Ascending aorta (tissue), 2 donors: ENCODE measurements around the gene RNF133. TPM values are rescaled to one million over a fixed set of nuclear protein-coding genes. Genes with fewer than 3 reads are reported as not detected.
"Not testable (repeated sequence)": the region's sequence is repeated elsewhere in the genome, so short reads cannot be mapped to it uniquely, and the experiment has no call there.

Source experiments
- DNase-seq, 2 donors: peaks; one replicate each; pipeline ENCODE4 v3.0.0-alpha.2; 2019; ENCODE audit warnings: low spot score in 2 of 2
- H3K27ac ChIP-seq, 2 donors: fragments of 200-600 bp; sonication (generic); one replicate each; pipeline ENCODE4 v1.5.1; 2016 to 2017; ENCODE audit warnings: mild to moderate bottlenecking in 1 of 2
- H3K27me3 ChIP-seq: fragments of 200-600 bp; sonication (generic); one replicate; pipeline ENCODE4 v1.5.1; 2017
- H3K36me3 ChIP-seq, 2 donors: fragments of 200-600 bp; sonication (generic); one replicate each; pipeline ENCODE4 v1.5.1; 2016
- H3K4me1 ChIP-seq, 2 donors: fragments of 200-600 bp; sonication (generic); one replicate each; pipeline ENCODE4 v1.5.1; 2016 to 2017; ENCODE audit warnings: mild to moderate bottlenecking in 1 of 2
- H3K4me3 ChIP-seq, 2 donors: fragments of 200-600 bp; sonication (generic); one replicate each; pipeline ENCODE4 v1.5.1; 2016 to 2017; ENCODE audit warnings: mild to moderate bottlenecking in 1 of 2
- H3K9me3 ChIP-seq, 2 donors: fragments of 200-600 bp; sonication (generic); one replicate each; pipeline ENCODE4 v1.5.1; 2016
- intact Hi-C: fragments of 100-400 bp; cut with DNase I; formaldehyde crosslinking; loops from one replicate; pipeline ENCODE4 v1.15.1; 2023
- total RNA-seq: library from RNA; depleted of rRNA; stranded (reverse); fragments of >200 nt; gene quantifications from one replicate; pipeline ENCODE4 v1.1.0, GENCODE V29; 2016
- TF ChIP-seq, protein P1 (sequence below), 3 experiments: fragments of 200-600 bp in 2 of 3; fragments of 450-650 bp in 1 of 3; sonication (generic) in 2 of 3; IDR thresholded peaks; one replicate each; pipeline ENCODE4 v1.5.1; 2016 to 2019; ENCODE audit warnings: antibody characterized with exemption in 3 of 3, mild to moderate bottlenecking in 1 of 3, moderate library complexity in 1 of 3

The RNF133 gene
- total RNA-seq, 1 donor from 2014 or later = not detected

DNA sequence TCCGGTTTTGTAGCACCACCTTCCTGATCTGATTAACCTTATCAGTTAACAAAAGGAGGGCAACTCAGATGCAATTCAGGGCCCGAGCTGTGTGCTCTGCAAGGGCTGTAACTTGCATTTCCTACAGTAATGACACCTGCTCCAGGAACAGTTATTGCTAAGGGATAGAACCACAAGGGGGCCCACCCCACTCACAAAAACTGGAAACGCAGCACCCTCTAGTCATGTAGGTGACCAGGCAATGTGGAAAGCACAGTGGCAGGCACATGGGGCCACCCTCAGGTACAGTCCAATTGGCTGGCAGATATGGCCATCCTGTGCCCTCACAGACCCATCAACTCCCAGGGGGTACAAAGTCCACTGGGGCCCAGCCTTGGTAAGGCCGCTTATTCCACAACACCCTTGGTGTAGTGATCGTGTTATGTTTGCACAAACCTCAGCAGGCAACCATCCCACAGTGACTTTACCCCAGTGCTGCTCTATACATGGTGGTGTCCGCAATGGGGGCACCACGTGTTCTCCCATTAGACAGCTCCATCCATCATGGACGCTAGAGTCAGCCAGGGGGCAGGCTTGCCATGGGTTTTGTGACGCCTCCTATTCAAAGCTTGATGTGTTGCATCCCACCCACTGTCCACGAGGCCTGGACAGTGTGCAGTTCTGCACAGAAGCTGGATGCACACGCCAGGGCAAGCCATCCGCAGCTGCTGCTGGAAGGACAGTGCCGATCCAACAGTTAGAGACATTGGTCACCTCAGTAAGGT lies 9.4 kb downstream of the RNF133 start:
- no peaks in the 10 kb centered on the region for H3K27me3 ChIP-seq
- intact Hi-C loops = no loop called here
- no peaks in the 10 kb centered on the region for H3K4me1 ChIP-seq
- H3K9me3 ChIP-seq = no peaks in the 10 kb centered on the region
- no peaks in the 10 kb centered on the region for H3K36me3 ChIP-seq
- no peak overlapping the region for H3K27ac ChIP-seq
- TF ChIP-seq, protein P1, sequence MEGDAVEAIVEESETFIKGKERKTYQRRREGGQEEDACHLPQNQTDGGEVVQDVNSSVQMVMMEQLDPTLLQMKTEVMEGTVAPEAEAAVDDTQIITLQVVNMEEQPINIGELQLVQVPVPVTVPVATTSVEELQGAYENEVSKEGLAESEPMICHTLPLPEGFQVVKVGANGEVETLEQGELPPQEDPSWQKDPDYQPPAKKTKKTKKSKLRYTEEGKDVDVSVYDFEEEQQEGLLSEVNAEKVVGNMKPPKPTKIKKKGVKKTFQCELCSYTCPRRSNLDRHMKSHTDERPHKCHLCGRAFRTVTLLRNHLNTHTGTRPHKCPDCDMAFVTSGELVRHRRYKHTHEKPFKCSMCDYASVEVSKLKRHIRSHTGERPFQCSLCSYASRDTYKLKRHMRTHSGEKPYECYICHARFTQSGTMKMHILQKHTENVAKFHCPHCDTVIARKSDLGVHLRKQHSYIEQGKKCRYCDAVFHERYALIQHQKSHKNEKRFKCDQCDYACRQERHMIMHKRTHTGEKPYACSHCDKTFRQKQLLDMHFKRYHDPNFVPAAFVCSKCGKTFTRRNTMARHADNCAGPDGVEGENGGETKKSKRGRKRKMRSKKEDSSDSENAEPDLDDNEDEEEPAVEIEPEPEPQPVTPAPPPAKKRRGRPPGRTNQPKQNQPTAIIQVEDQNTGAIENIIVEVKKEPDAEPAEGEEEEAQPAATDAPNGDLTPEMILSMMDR (IDR thresholded peaks at IDR 0.05) = no peak
- DNase-seq = no peak
- H3K4me3 ChIP-seq = no peak overlapping the region

DNA sequence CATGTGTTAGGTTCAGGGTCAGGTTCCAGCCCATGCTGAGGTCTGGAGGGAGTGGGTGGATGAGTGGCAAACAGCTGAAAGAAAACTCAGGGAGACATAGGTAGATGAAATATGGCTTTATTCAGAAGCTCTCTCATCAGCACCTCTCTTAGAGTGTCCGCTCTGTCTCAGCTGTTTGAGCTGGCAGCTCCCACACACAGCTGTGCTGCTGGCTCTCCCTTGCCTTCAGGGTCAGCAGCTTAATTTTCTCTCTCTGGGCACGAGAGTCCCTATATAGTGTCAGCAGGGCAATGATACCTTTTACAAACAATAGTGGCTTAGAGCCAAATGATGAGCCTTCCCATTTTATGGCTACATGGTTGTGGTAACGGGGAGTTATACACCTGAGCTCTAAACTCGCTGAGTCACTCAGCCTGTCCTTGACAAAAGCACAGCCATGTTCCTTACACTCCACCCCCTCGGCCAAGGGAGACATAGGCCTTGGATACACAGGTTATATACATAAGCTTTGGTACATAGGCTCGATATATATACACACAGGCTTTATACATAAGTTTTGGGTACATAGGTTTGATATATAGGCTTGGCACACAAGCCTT lies 10.4 kb downstream of the RNF133 start:
- intact Hi-C loops = no loop called here
- TF ChIP-seq, protein P1 (IDR thresholded peaks at IDR 0.05) = no peak
- Histone ChIP-seq H3K4me1 (no peaks in the 10 kb centered on the region), H3K9me3 (no peaks in the 10 kb centered on the region), H3K27ac (no peak overlapping the region), H3K4me3 (no peak overlapping the region), H3K27me3 (no peaks in the 10 kb centered on the region), H3K36me3 (no peaks in the 10 kb centered on the region)
- DNase-seq = no peak

DNA sequence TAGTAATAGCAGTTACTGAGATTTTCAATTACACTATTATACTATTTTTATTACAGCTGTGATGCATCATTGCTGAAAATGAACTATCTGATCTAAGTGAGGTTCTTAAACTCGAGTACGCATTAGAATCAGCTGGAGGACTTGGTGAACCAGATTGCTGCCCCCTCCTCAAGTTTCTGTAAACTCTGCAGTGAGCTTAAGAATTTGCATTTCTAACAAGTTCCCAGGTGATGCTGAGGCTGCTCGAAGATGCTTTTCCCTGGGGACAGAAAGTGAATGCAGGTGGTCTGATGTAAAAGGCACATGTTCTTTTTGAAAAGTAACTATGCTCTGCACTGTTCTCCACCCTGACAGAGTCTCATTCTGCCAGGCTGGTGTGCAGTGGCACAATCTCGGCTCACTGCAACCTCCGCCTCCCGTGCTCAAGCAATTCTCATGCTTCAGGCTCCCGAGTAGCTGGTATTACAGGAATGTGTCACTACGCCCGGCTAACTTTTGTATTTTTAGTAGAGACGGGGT lies 12.5 kb downstream of the RNF133 start:
- no peak for DNase-seq
- H3K4me3 ChIP-seq = no peak overlapping the region
- intact Hi-C loops = no loop called here
- no peaks in the 10 kb centered on the region for H3K36me3 ChIP-seq
- H3K9me3 ChIP-seq = no peaks in the 10 kb centered on the region
- no peaks in the 10 kb centered on the region for H3K27me3 ChIP-seq
- H3K27ac ChIP-seq = no peak overlapping the region
- TF ChIP-seq, protein P1 (IDR thresholded peaks at IDR 0.05) = no peak
- no peaks in the 10 kb centered on the region for H3K4me1 ChIP-seq

DNA sequence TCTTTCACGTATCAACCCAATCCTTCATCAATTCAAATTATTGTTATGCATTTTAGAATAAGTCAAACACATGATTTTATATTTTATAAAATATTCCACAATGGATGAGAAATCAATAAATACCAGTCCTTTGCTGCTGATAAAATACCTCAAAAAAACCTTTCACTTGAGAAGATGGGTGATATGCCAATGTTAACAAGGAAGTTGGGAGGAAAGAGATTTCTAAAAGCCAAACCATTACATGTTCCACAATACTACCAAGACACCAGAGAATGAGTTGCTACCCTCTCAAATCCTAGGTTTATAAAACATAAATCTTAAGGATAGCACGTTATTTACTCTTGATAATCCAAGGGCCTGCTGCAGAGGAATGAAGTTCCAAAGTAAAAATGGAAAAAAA lies 14.4 kb downstream of the RNF133 start:
- intact Hi-C loops = no loop called here

DNA sequence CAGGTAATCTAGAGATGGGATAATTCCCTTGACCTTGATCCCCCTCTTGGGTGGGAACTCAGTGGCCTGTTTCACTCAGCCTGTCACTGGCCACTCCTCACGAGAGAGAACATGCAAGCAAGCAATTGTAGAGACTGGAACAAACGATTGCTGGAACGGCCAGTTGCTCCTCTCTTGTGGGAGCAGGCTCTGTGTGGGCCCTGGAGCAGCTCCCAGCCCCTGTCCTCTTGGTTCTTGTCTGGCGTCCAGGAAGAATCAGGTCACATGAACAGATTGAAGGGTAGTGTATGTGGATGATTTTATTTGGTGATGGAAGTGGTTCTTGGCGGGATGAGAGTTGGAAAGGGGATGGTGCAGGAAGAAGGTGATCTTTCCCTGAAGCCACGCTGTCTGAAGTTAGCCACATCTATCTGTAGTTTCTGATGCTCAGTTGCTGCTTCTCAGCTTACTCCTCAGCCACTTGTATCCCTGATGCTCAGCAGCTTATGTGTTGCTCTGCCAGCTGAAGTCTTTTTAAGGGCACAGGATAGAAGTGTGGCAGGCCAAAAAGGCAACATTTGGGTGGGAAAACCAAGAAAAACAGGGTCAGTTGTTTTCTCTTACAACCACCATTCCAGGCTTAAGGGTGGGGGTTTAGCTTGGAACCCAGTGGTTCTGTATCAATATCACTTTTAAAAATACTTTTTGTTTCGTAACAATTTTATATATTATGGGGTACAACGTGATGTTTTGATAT lies 15.9 kb downstream of the RNF133 start:
- no peaks in the 10 kb centered on the region for H3K4me1 ChIP-seq
- TF ChIP-seq, protein P1 (IDR thresholded peaks at IDR 0.05) = no peak
- no peaks in the 10 kb centered on the region for H3K9me3 ChIP-seq
- H3K4me3 ChIP-seq = no peak overlapping the region
- no peaks in the 10 kb centered on the region for H3K27me3 ChIP-seq
- DNase-seq = no peak
- intact Hi-C loops = no loop called here
- no peaks in the 10 kb centered on the region for H3K36me3 ChIP-seq
- no peak overlapping the region for H3K27ac ChIP-seq

More for the DNA sequence above, 14.4 kb downstream of the RNF133 start:
- H3K27ac ChIP-seq = no peak overlapping the region
- H3K4me1 ChIP-seq = no peaks in the 10 kb centered on the region
- no peak for DNase-seq
- H3K27me3 ChIP-seq = no peaks in the 10 kb centered on the region
- TF ChIP-seq, protein P1 (IDR thresholded peaks at IDR 0.05) = no peak
- H3K9me3 ChIP-seq = no peaks in the 10 kb centered on the region
- no peak overlapping the region for H3K4me3 ChIP-seq
- no peaks in the 10 kb centered on the region for H3K36me3 ChIP-seq

DNA sequence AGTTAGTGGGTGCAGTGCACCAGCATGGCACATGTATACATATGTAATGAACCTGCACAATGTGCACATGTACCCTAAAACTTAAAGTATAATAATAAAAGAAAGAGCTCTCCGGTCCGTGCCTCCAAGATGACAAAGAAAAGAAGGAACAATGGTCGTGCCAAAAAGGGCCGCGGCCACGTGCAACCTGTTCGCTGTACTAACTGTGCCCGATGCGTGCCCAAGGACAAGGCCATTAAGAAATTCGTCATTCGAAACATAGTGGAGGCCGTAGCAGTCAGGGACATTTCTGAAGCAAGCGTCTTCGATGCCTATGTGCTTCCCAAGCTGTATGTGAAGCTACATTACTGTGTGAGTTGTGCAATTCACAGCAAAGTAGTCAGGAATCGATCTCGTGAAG lies 17.7 kb downstream of the RNF133 start:
- H3K27me3 ChIP-seq, intact Hi-C loops, DNase-seq, H3K4me1 ChIP-seq, H3K36me3 ChIP-seq, H3K27ac ChIP-seq, H3K9me3 ChIP-seq, H3K4me3 ChIP-seq: not testable (repeated sequence)
